ENCODE data around the gene TUBGCP3.

DNA sequence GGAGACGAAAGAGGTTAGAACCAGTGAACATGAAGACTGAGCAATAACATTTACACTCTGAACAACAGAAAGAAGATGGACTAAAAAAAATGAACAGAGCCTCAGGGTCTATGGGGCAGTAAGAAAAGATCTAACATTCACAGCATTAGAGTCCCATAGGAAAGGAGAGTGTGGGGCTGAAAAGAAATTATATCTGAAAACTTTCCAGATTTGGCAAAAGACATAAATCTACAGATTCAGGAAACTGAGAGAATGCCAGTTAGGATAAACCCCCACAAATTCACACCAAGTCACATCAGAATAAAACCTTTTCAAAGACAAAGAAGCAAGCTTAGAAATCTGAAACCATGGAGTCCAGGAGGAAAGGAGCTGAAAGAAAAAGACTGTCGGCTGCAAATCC is 20.3 kb upstream of the TUBGCP3 start:
- TF ChIP-seq, protein P1, sequence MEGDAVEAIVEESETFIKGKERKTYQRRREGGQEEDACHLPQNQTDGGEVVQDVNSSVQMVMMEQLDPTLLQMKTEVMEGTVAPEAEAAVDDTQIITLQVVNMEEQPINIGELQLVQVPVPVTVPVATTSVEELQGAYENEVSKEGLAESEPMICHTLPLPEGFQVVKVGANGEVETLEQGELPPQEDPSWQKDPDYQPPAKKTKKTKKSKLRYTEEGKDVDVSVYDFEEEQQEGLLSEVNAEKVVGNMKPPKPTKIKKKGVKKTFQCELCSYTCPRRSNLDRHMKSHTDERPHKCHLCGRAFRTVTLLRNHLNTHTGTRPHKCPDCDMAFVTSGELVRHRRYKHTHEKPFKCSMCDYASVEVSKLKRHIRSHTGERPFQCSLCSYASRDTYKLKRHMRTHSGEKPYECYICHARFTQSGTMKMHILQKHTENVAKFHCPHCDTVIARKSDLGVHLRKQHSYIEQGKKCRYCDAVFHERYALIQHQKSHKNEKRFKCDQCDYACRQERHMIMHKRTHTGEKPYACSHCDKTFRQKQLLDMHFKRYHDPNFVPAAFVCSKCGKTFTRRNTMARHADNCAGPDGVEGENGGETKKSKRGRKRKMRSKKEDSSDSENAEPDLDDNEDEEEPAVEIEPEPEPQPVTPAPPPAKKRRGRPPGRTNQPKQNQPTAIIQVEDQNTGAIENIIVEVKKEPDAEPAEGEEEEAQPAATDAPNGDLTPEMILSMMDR (IDR thresholded peaks at IDR 0.05), result no peak
- no peak for TF ChIP-seq POLR2A (IDR thresholded peaks at IDR 0.05)
